Neuronal stem cell (in vitro differentiated cells): ENCODE measurements around the gene DENND1C.

Source experiments
- DNase-seq: peaks from one replicate; pipeline ENCODE4 v3.0.0-alpha.2; 2013; ENCODE audit warnings: low spot score
- H2AFZ ChIP-seq: one replicate; pipeline ENCODE4 v1.6.1; 2013; ENCODE audit warnings: mild to moderate bottlenecking, low read length, inconsistent platforms
- H2AK5ac ChIP-seq: 2 replicates; pipeline ENCODE4 v1.6.1; 2013; ENCODE audit warnings: low read depth, mild to moderate bottlenecking, inconsistent platforms, low read length, moderate library complexity, mixed read lengths
- H2BK120ac ChIP-seq: 2 replicates; pipeline ENCODE4 v1.6.1; 2013; ENCODE audit warnings: low read depth, mild to moderate bottlenecking, inconsistent platforms, low read length, moderate library complexity, mixed read lengths
- H2BK12ac ChIP-seq: one replicate; pipeline ENCODE4 v1.6.1; 2013; ENCODE audit warnings: low read length, inconsistent platforms
- H2BK15ac ChIP-seq: 2 replicates; pipeline ENCODE4 v1.6.1; 2013; ENCODE audit warnings: mild to moderate bottlenecking, low read length, inconsistent platforms, mixed read lengths
- H2BK5ac ChIP-seq: one replicate; pipeline ENCODE4 v1.6.1; 2013; ENCODE audit warnings: inconsistent platforms, mild to moderate bottlenecking, low read length, moderate library complexity
- H3K14ac ChIP-seq: one replicate; pipeline ENCODE4 v1.6.1; 2013; ENCODE audit warnings: low read length, inconsistent platforms
- H3K18ac ChIP-seq: 2 replicates; pipeline ENCODE4 v1.6.1; 2013; ENCODE audit warnings: low read length, inconsistent platforms
- H3K23ac ChIP-seq: 2 replicates; pipeline ENCODE4 v1.6.1; 2013; ENCODE audit warnings: low read depth, mild to moderate bottlenecking, mixed read lengths, low read length, inconsistent platforms; ENCODE audit not compliant: poor library complexity
- H3K27ac ChIP-seq: replicated peaks from 3 replicates; pipeline ENCODE4 v1.5.1; 2013; ENCODE audit warnings: low read length, inconsistent platforms
- H3K27me3 ChIP-seq, 3 experiments: 2 replicates each; pipeline ENCODE4 v1.6.1; 2013; ENCODE audit warnings: low read length in 3 of 3, mild to moderate bottlenecking in 2 of 3, inconsistent platforms in 1 of 3, low read depth in 1 of 3, mixed read lengths in 1 of 3, moderate library complexity in 1 of 3; ENCODE audit not compliant: control insufficient read depth in 3 of 3, insufficient read depth in 3 of 3
- H3K36me3 ChIP-seq, 2 donors: replicated peaks in 1 of 2; 2 replicates each; pipeline ENCODE4 v1.6.1; 2013; ENCODE audit warnings: low read length in 2 of 2; ENCODE audit not compliant: control insufficient read depth in 2 of 2, insufficient read depth in 2 of 2
- H3K4ac ChIP-seq: 2 replicates; pipeline ENCODE4 v1.6.1; 2013; ENCODE audit warnings: inconsistent platforms, mild to moderate bottlenecking, low read length, moderate library complexity
- H3K4me1 ChIP-seq, 2 donors: 1 replicate in 1 of 2; 2 replicates in 1 of 2; pipeline ENCODE4 v1.6.1; 2013; ENCODE audit warnings: low read length in 2 of 2, low read depth in 1 of 2; ENCODE audit not compliant: control insufficient read depth in 2 of 2, insufficient read depth in 1 of 2
- H3K4me2 ChIP-seq: one replicate; pipeline ENCODE4 v1.6.1; 2013; ENCODE audit warnings: mild to moderate bottlenecking, low read length, inconsistent platforms; ENCODE audit not compliant: insufficient read depth, poor library complexity, severe bottlenecking
- H3K4me3 ChIP-seq, 2 donors: 2 replicates each; pipeline ENCODE4 v1.5.1; 2013; ENCODE audit warnings: low read length in 2 of 2, mild to moderate bottlenecking in 2 of 2, inconsistent platforms in 1 of 2, moderate library complexity in 1 of 2
- H3K79me1 ChIP-seq: one replicate; pipeline ENCODE4 v1.6.1; 2013; ENCODE audit warnings: low read depth, mild to moderate bottlenecking, inconsistent platforms, low read length, moderate library complexity
- H3K9ac ChIP-seq: one replicate; pipeline ENCODE4 v1.6.1; 2013; ENCODE audit warnings: mild to moderate bottlenecking, low read depth, low read length, inconsistent platforms; ENCODE audit not compliant: poor library complexity
- H3K9me3 ChIP-seq, 2 donors: replicated peaks in 1 of 2; 2 replicates each; pipeline versions ENCODE3 to v1.6.1; 2013; ENCODE audit warnings: low read length in 2 of 2, mild to moderate bottlenecking in 2 of 2, inconsistent platforms in 1 of 2, low read depth in 1 of 2, mixed read lengths in 1 of 2, moderate library complexity in 1 of 2; ENCODE audit not compliant: control insufficient read depth in 2 of 2, insufficient read depth in 1 of 2
- H4K8ac ChIP-seq: one replicate; pipeline ENCODE4 v1.6.1; 2013; ENCODE audit warnings: low read depth, mild to moderate bottlenecking, inconsistent platforms, low read length, moderate library complexity
- H4K91ac ChIP-seq: one replicate; pipeline ENCODE4 v1.6.1; 2013; ENCODE audit warnings: low read length, low read depth, mild to moderate bottlenecking, inconsistent platforms; ENCODE audit not compliant: poor library complexity
- WGBS, 2 donors: extraction: QIAGEN DNeasy Blood & Tissue Kit; methylation state at CpG; one replicate each; pipeline ENCODE4 v1.1.7; 2013; ENCODE audit warnings: missing lambda C conversion rate in 2 of 2, mixed read lengths in 1 of 2; ENCODE audit not compliant: insufficient read length in 2 of 2, insufficient replicate concordance in 1 of 2; ENCODE audit errors: extremely low coverage in 2 of 2; 5-methylcytosine and 5-hydroxymethylcytosine counted together

DENND1C gene

DNA sequence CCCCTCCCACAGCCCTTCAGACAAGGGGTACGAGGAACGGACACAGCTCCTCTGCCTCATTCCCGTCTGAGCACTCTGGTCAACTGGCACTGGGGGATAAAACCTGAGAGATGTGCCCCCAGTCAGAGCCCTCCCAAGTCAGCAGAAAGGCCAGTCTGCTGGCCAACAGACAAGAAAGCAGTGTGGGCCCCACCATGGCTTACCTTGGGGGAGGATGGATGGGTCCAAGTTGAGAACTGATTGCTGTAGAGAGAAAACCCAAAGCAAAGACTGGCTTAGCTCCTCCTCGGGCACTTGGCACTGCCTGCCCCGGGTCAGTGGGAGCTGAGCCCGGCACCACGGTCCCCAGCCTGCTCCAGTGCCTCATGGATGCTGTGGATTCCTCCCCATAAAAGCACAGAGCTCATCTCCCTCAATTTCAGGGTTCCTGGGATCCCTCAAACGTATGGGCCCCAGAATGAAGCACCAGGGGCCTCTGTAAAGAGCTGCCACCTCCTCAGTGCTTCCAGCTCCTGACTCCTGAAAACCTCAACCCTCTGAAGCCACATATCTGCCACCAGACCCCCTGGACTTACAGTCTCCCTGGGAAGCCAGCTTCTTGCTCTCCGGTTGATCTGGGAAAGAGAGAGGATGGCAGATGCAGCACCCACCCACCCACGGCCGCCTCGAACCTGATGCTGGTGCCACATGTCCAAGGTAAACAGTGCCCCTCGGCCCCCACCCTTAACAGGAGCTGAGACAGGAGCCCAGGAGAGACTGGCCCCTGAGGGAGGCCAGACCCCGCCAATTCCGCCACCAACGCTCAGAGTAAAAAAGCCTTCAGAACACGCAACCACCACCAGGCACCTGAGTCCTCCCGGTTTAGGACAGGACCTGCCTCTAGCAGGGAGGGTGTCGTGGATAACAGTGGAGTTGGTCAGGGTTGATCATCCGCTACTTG is 60.2 kb downstream of the DENND1C start:
- Histone ChIP-seq H3K27ac (no peak overlapping the region), H3K4me2 (no peak overlapping the region), H4K8ac (no peak overlapping the region), H3K27me3 (no peaks in the 10 kb centered on the region), H4K91ac (no peak overlapping the region), H2BK15ac (no peak overlapping the region), H2BK12ac (no peak overlapping the region), H2AFZ (no peak overlapping the region), H3K4me1 (peaks cover 9 to 13% of the 10 kb centered on the region in 2 donors), H3K14ac (no peak overlapping the region), H3K4me3 (no peak overlapping the region), H3K36me3 (peaks cover 57 to 71% of the 10 kb centered on the region in 2 donors), H3K23ac (peak overlapping the region; percentile 76), H3K79me1 (peaks cover 39% of the 10 kb centered on the region), H3K9me3 (peaks cover 4 to 5% of the 10 kb centered on the region in 2 donors), H3K18ac (no peak overlapping the region), H3K4ac (no peak overlapping the region), H2AK5ac (no peak overlapping the region), H3K9ac (peak overlapping the region; percentile 68), H2BK120ac (no peak overlapping the region), H2BK5ac (no peak overlapping the region)
- no CpG with 5 or more reads among the region's 20 CpGs for WGBS, 2 donors
- no peak for DNase-seq

- Histone ChIP-seq H3K4me1 (peaks cover 5 to 9% of the 10 kb centered on the region in 2 donors), H3K23ac (peak overlapping the region; percentile 81), H3K4me3 (no peak overlapping the region), H3K9me3 (no peaks in the 10 kb centered on the region), H2AK5ac (no peak overlapping the region), H2BK5ac (peak overlapping the region; percentile 20), H2BK120ac (no peak overlapping the region), H3K4me2 (no peak overlapping the region), H3K4ac (no peak overlapping the region), H3K18ac (no peak overlapping the region), H2BK15ac (no peak overlapping the region), H3K14ac (no peak overlapping the region), H2BK12ac (no peak overlapping the region), H3K9ac (no peak overlapping the region), H3K36me3 (peaks cover 74 to 97% of the 10 kb centered on the region in 2 donors), H4K8ac (no peak overlapping the region), H4K91ac (no peak overlapping the region), H3K27ac (no peak overlapping the region), H2AFZ (no peak overlapping the region), H3K27me3 (no peaks in the 10 kb centered on the region), H3K79me1 (peaks cover 49% of the 10 kb centered on the region)
- no CpG with 5 or more reads among the region's 19 CpGs for WGBS, 2 donors
- no peak for DNase-seq
Observed at GRCh38 chr19:6418562-6418932, 63.0 kb downstream of the DENND1C start.

DNA sequence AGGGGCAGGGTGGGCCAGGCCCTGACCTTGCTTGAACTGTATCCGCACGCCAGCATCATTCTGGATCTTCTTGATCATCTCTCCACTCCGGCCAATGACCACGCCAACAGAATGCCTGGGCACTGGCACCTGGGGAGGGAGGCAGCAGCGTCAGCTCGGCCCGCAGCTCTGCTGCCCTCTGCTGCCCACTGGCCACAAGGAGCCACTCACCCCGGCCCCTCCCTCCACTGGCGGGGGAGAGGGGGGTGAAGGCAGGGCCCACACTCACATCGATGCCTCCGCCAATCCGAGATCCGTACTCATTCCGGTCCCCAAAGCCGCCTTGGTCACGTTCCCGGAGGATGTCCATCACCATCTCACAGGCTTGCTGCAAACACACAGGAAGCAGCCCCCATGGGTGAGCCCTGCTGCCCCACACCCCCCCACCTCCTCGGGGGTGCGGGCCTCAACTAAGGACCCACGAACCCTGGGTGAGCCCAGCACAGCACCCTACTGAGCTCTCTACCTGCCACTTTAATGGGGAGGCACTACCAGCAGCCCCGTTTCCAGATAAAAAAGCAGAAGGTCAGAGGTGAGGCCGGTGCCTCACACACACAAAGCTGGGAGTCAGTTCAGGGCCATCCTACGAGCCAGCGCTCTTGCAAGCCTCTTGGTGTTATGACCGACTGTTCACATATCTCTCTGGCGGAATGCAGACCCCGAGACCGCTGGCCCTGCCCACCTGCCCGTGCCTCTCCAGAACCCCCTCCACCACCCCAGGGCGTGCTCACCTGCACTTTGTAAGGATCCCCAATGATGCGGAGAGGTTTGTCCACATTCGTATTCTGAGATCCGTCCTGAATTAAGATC is 63.6 kb downstream of the DENND1C start:
- no peak for DNase-seq
- Histone ChIP-seq H2BK5ac (peak overlapping the region; percentile 54), H4K91ac (no peak overlapping the region), H2AK5ac (no peak overlapping the region), H3K4me1 (peaks cover under 1 to 9% of the 10 kb centered on the region in 2 donors), H3K36me3 (peaks cover 74 to 98% of the 10 kb centered on the region in 2 donors), H2AFZ (no peak overlapping the region), H4K8ac (no peak overlapping the region), H3K4me2 (no peak overlapping the region), H3K14ac (no peak overlapping the region), H3K9me3 (no peaks in the 10 kb centered on the region), H3K18ac (no peak overlapping the region), H3K4ac (no peak overlapping the region), H3K27ac (no peak overlapping the region), H3K23ac (peak overlapping the region; percentile 81), H3K27me3 (no peaks in the 10 kb centered on the region), H3K4me3 (no peak overlapping the region), H3K79me1 (peaks cover 49% of the 10 kb centered on the region), H2BK12ac (no peak overlapping the region), H2BK120ac (no peak overlapping the region), H2BK15ac (no peak overlapping the region), H3K9ac (peak overlapping the region; percentile 68)
- no CpG with 5 or more reads among the region's 33 CpGs for WGBS, 2 donors
